Measurements from ENCODE around the gene VILL.

GRCh38 chr3:37997791-37998370, 7.3 kb downstream of the VILL start:
- TF ChIP-seq CTCF (IDR thresholded peaks at IDR 0.05; ENCODE audit: insufficient read depth, low read depth, low read length) (no peak), EZH2 (IDR thresholded peaks at IDR 0.05; ENCODE audit: insufficient read depth, low read length) (no peak)

All from astrocyte (in vitro differentiated cells and primary cell).